ENCODE data around the gene LCMT1. TPM values are rescaled to one million over a fixed set of nuclear protein-coding genes. Genes with fewer than 3 reads are reported as not detected.

LCMT1 gene
- total and polyA plus RNA-seq, 2 of the 13 experiments (the other 11 are each of a cell fraction or from before 2014, with no cell fraction given), result 41.2 to 48.7 TPM

GRCh38 chr16:25184771-25185170 is 73.2 kb downstream of the LCMT1 start:
- 69% methylated on average over 3 of the region's 3 CpGs for WGBS (ENCODE audit: low lambda C conversion rate)
- in situ Hi-C loops (cut with HindIII; ENCODE audit: extremely low pct_ligation_motif_present, low pct_unique_long_range_greater_than_20kb), result no loop called here
- POLR2A ChIA-PET, result no interaction called here

GRCh38 chr16:25187491-25187795 is 75.9 kb downstream of the LCMT1 start:
- POLR2A ChIA-PET, result interaction anchor here (1.0 kb wide), 1 partner anchor 9 kb away, joined by 8 read pairs; no protein-coding TSS in a partner anchor
- CTCF ChIA-PET (ENCODE audit: low intra/inter-chr PET ratio, low total read pairs), result no interaction called here

More at GRCh38 chr16:25184771-25185170, 73.2 kb downstream of the LCMT1 start:
- Histone ChIP-seq H3K4me1 (ENCODE audit: insufficient read depth, low read length) (peaks cover 18% of the 10 kb centered on the region), H3K4me3 (replicated peaks in 1 of 3; ENCODE audit: insufficient read depth in 1 of 3, low read depth in 2 of 3, low read length in 3 of 3) (no peak overlapping the region), H3K36me3 (replicated peaks in 1 of 2; ENCODE audit: control insufficient read depth in 1 of 2, insufficient read depth in 2 of 2, low read length in 2 of 2) (no peaks in the 10 kb centered on the region), H3K9ac (ENCODE audit: insufficient read depth, low read depth, low read length) (no peak overlapping the region), H3K4me2 (ENCODE audit: low read depth, low read length) (no peak overlapping the region), H3K27me3 (ENCODE audit: control insufficient read depth in 1 of 2, insufficient read depth in 2 of 2, low read length in 2 of 2) (no peaks in the 10 kb centered on the region), H3K27ac (ENCODE audit: extremely low read length, insufficient read depth, low read length) (no peak overlapping the region), H3K79me2 (ENCODE audit: insufficient read depth, low read length) (no peaks in the 10 kb centered on the region), H2AFZ (ENCODE audit: low read length) (no peak overlapping the region), H3K9me3 (ENCODE audit: low read length) (no peaks in the 10 kb centered on the region), H4K20me1 (ENCODE audit: insufficient read depth, low read length) (no peaks in the 10 kb centered on the region)
- intact Hi-C loops (cut with micrococcal nuclease; ENCODE audit: unreplicated experiment), result no loop called here
- ATAC-seq, result no peak
- DNase-seq (ENCODE audit: low spot score), result no peak
- FAIRE-seq, result no peak
- TF ChIP-seq ZNF34 (CRISPR knock-in tag; IDR thresholded peaks at IDR 0.05; ENCODE audit: borderline replicate concordance), result no peak
- no peak for TF ChIP-seq KLF13 (CRISPR knock-in tag; IDR thresholded peaks at IDR 0.05)
- CTCF ChIA-PET (ENCODE audit: low intra/inter-chr PET ratio, low total read pairs), result no interaction called here
- no TSS peak for BruUV-seq (replicated peaks)

More at GRCh38 chr16:25187491-25187795, 75.9 kb downstream of the LCMT1 start:
- peaks cover 20% of the 10 kb centered on the region for H3K4me1 ChIP-seq (ENCODE audit: insufficient read depth, low read length)
- H3K4me3 ChIP-seq (replicated peaks in 1 of 3; ENCODE audit: insufficient read depth in 1 of 3, low read depth in 2 of 3, low read length in 3 of 3), result no peak overlapping the region
- no peaks in the 10 kb centered on the region for H3K27me3 ChIP-seq (ENCODE audit: control insufficient read depth in 1 of 2, insufficient read depth in 2 of 2, low read length in 2 of 2)
- no peaks in the 10 kb centered on the region for H3K9me3 ChIP-seq (ENCODE audit: low read length)
- no TSS peak for BruUV-seq (replicated peaks)
- intact Hi-C loops (cut with micrococcal nuclease; ENCODE audit: unreplicated experiment) (no loop called here), in situ Hi-C loops (cut with HindIII; ENCODE audit: extremely low pct_ligation_motif_present, low pct_unique_long_range_greater_than_20kb) (no loop called here)
- TF ChIP-seq ZFX (CRISPR knock-in tag; IDR thresholded peaks at IDR 0.05; ENCODE audit: low read depth), result no peak
- TF ChIP-seq ZFP36L1 (CRISPR knock-in tag; IDR thresholded peaks at IDR 0.05), result no peak
- no peak for TF ChIP-seq NR3C1 (CRISPR knock-in tag; IDR thresholded peaks at IDR 0.05)
- no peak for TF ChIP-seq KIAA2018 (CRISPR knock-in tag; IDR thresholded peaks at IDR 0.05; ENCODE audit: borderline replicate concordance)
- no peak for TF ChIP-seq GPN1 (CRISPR knock-in tag; IDR thresholded peaks at IDR 0.05; ENCODE audit: borderline replicate concordance)
- no peak for TF ChIP-seq ZNF784 (CRISPR knock-in tag; IDR thresholded peaks at IDR 0.05; ENCODE audit: borderline replicate concordance)
- TF ChIP-seq NFRKB (IDR thresholded peaks at IDR 0.05), result no peak
- no peak for TF ChIP-seq ZNF232 (CRISPR knock-in tag; IDR thresholded peaks at IDR 0.05; ENCODE audit: borderline replicate concordance)
- no peak overlapping the region for H3K27ac ChIP-seq (ENCODE audit: extremely low read length, insufficient read depth, low read length)
- ATAC-seq, result no peak
- no peak overlapping the region for H2AFZ ChIP-seq (ENCODE audit: low read length)
- FAIRE-seq, result no peak
- H3K9ac ChIP-seq (ENCODE audit: insufficient read depth, low read depth, low read length), result no peak overlapping the region
- DNase-seq (ENCODE audit: low spot score), result no peak
- H4K20me1 ChIP-seq (ENCODE audit: insufficient read depth, low read length), result no peaks in the 10 kb centered on the region
- H3K4me2 ChIP-seq (ENCODE audit: low read depth, low read length), result no peak overlapping the region
- H3K79me2 ChIP-seq (ENCODE audit: insufficient read depth, low read length), result no peaks in the 10 kb centered on the region
- H3K36me3 ChIP-seq (replicated peaks in 1 of 2; ENCODE audit: control insufficient read depth in 1 of 2, insufficient read depth in 2 of 2, low read length in 2 of 2), result no peaks in the 10 kb centered on the region
- WGBS (ENCODE audit: low lambda C conversion rate), result 90% methylated on average over 3 of the region's 3 CpGs
